ENCODE measurements around the gene COQ7.

DNA sequence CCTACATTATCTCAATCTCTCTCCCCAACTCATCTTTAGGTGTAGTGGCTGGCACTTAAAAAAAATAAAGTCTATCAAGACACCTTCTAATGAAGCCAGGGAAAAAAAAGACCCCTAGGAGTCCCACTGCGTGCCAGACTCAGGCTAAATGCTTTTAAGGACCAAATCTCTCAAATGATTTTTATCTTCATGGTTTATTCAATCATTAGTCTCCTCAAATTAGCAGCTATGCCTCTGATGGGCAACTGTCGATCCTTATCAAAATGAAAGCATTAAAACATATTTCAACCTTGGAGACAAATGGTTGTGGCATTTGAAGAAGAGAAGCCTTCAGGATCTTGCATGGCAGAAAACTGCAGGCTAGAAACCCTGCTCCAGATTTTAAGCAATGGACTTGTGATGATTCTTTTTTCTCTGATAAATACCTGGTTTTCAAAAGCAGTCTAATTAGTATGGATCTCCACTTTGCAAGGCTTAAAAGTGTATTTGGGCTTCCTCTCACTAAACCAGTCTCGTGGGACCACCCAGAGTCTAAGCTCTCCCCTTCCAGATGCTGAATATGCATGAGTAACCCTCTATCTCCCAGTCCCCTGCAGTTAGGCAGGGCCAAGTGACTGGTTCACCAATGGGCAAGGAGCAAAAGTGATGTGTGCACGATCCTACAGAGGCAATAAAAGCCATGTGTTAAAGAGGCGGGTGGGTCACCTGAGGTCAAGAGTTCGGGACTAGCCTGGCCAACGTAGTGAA is 61.2 kb downstream of the COQ7 start:
- no peak for TF ChIP-seq POLR2A (IDR thresholded peaks at IDR 0.05)
- TF ChIP-seq, protein P1, sequence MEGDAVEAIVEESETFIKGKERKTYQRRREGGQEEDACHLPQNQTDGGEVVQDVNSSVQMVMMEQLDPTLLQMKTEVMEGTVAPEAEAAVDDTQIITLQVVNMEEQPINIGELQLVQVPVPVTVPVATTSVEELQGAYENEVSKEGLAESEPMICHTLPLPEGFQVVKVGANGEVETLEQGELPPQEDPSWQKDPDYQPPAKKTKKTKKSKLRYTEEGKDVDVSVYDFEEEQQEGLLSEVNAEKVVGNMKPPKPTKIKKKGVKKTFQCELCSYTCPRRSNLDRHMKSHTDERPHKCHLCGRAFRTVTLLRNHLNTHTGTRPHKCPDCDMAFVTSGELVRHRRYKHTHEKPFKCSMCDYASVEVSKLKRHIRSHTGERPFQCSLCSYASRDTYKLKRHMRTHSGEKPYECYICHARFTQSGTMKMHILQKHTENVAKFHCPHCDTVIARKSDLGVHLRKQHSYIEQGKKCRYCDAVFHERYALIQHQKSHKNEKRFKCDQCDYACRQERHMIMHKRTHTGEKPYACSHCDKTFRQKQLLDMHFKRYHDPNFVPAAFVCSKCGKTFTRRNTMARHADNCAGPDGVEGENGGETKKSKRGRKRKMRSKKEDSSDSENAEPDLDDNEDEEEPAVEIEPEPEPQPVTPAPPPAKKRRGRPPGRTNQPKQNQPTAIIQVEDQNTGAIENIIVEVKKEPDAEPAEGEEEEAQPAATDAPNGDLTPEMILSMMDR (IDR thresholded peaks at IDR 0.05), result no peak
